Neural crest cell (in vitro differentiated cells): ENCODE measurements around the gene DACH1. TPM values are rescaled to one million over a fixed set of nuclear protein-coding genes. Genes with fewer than 3 reads are reported as not detected.
A peak's percentile ranks its signal among the peaks of the same experiment; 100 is the strongest.

Experiments used
- DNase-seq: peaks from one replicate; pipeline ENCODE4 v3.0.0; 2021; ENCODE audit warnings: low read depth, mixed read lengths, low spot score
- H3K27ac Mint-ChIP-seq: one replicate; pipeline ENCODE4 v1.8.0; 2021; ENCODE audit warnings: mild to moderate bottlenecking, mixed read lengths; ENCODE audit not compliant: unreplicated experiment
- H3K27me3 Mint-ChIP-seq: 2 replicates; pipeline ENCODE4 v1.8.0; 2021; ENCODE audit warnings: low read depth, mild to moderate bottlenecking, mixed read lengths
- H3K36me3 Mint-ChIP-seq: 2 replicates; pipeline ENCODE4 v1.8.0; 2021; ENCODE audit warnings: low read depth, mild to moderate bottlenecking, mixed read lengths
- H3K4me1 Mint-ChIP-seq: 2 replicates; pipeline ENCODE4 v1.8.0; 2021; ENCODE audit warnings: mixed read lengths
- H3K4me3 Mint-ChIP-seq: one replicate; pipeline ENCODE4 v1.8.0; 2021; ENCODE audit warnings: mild to moderate bottlenecking, mixed read lengths
- H3K9me3 Mint-ChIP-seq: 2 replicates; pipeline ENCODE4 v1.8.0; 2021; ENCODE audit warnings: mixed read lengths
- CTCF ChIP-seq: fragments of 200-600 bp; sonication (generic); conservative IDR thresholded peaks from 2 replicates; pipeline ENCODE4 v1.5.0; 2021; ENCODE audit warnings: antibody characterized with exemption, mild to moderate bottlenecking
- total RNA-seq: library from RNA; stranded (reverse); gene quantifications from 2 replicates; pipeline ENCODE4 v1.2.1, GENCODE V29; 2021

Gene DACH1
- total RNA-seq, 1 donor from 2014 or later = 23.7 TPM

DNA sequence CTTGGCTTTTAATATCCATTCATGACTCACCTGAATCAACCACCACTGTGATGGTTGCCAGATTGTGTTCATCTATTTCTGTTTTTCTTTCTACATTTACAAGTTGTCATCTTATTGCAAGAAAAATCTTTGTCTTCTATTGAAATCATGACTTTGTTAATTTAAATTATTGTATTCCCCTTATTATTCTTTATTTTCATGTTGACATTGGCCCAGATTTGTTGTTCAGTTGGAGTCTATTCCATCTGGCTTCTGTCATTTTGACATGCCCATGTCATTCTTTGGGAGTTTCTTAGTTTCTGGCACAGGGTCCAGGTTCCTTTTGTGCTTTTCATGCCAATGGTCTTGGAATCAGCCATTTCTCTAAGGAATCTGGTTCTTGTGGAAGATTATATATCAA, 19.9 kb upstream of the DACH1 start:
- Mint-ChIP-seq H3K4me3 (no peak overlapping the region), H3K36me3 (no peaks in the 10 kb centered on the region)
- no peak for TF ChIP-seq CTCF

GRCh38 chr13:71882120-71882519, 15.1 kb upstream of the DACH1 start:
- H3K36me3 Mint-ChIP-seq = peaks cover 2% of the 10 kb centered on the region
- no peaks in the 10 kb centered on the region for H3K27me3 Mint-ChIP-seq
- no peak for DNase-seq
- no peak for TF ChIP-seq CTCF
- H3K4me1 Mint-ChIP-seq = peaks cover 9% of the 10 kb centered on the region
- no peak overlapping the region for H3K27ac Mint-ChIP-seq
- peaks cover 2% of the 10 kb centered on the region for H3K9me3 Mint-ChIP-seq
- H3K4me3 Mint-ChIP-seq = no peak overlapping the region

More for the DNA sequence above, 19.9 kb upstream of the DACH1 start:
- no peak overlapping the region for H3K27ac Mint-ChIP-seq
- peaks cover 5% of the 10 kb centered on the region for H3K4me1 Mint-ChIP-seq
- H3K9me3 Mint-ChIP-seq = no peaks in the 10 kb centered on the region
- no peaks in the 10 kb centered on the region for H3K27me3 Mint-ChIP-seq
- no peak for DNase-seq

- no peak for DNase-seq
- Mint-ChIP-seq H3K36me3 (peaks cover 2% of the 10 kb centered on the region), H3K27me3 (no peaks in the 10 kb centered on the region), H3K4me1 (peaks cover 19% of the 10 kb centered on the region), H3K27ac (no peak overlapping the region), H3K9me3 (peaks cover 2% of the 10 kb centered on the region), H3K4me3 (no peak overlapping the region)
- no peak for TF ChIP-seq CTCF
Observed at GRCh38 chr13:71880753-71881541, 13.9 kb upstream of the DACH1 start.

GRCh38 chr13:71879808-71880344, 12.9 kb upstream of the DACH1 start:
- no peak overlapping the region for H3K27ac Mint-ChIP-seq
- H3K4me1 Mint-ChIP-seq = peaks cover 19% of the 10 kb centered on the region
- H3K27me3 Mint-ChIP-seq = no peaks in the 10 kb centered on the region
- H3K4me3 Mint-ChIP-seq = no peak overlapping the region
- peaks cover 2% of the 10 kb centered on the region for H3K36me3 Mint-ChIP-seq
- TF ChIP-seq CTCF = no peak
- peaks cover 2% of the 10 kb centered on the region for H3K9me3 Mint-ChIP-seq
- no peak for DNase-seq

DNA sequence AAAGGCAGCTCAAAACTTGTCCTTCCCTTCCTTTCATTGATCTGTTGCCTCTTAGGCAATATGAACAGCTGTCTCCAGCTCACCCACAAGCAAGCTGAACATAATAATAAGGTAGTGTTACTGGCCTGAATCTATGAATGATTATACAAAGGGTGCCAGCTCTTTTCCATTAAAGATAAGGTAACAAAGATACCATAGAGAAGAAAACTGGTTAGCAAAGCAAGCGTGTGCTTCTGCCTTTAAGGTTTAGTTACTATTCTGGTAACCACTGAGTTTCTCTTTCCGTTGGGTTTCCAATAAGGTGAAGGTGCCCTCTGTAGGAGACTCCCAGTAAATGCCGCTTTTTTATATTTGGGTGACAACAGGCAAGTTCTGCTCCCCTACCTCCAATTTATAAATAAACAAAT, 12.1 kb upstream of the DACH1 start:
- no peak overlapping the region for H3K27ac Mint-ChIP-seq
- peaks cover 2% of the 10 kb centered on the region for H3K36me3 Mint-ChIP-seq
- no peaks in the 10 kb centered on the region for H3K27me3 Mint-ChIP-seq
- H3K9me3 Mint-ChIP-seq = peaks cover 2% of the 10 kb centered on the region
- peak overlapping the region; percentile 48 for H3K4me3 Mint-ChIP-seq
- TF ChIP-seq CTCF = peak; percentile 77
- H3K4me1 Mint-ChIP-seq = peaks cover 23% of the 10 kb centered on the region
- no peak for DNase-seq
